Measurements from ENCODE around the gene CCDC107.
A peak's percentile ranks its signal among the peaks of the same experiment; 100 is the strongest.

The CCDC107 gene

GRCh38 chr9:35662437-35662836 is 4.3 kb downstream of the CCDC107 start:
- DNase-seq = no peak

GRCh38 chr9:35664531-35665470 is 6.7 kb downstream of the CCDC107 start, which contains the start of gene ARHGEF39:
ARHGEF39 (minus strand) TSS chr9:35665195; CDS start chr9:35665169, 26 bp downstream.
- DNase-seq = peak; percentile 67 to 80

- no peak for DNase-seq
These were observed 7.4 kb downstream of the CCDC107 start for GRCh38 chr9:35665471-35665818.

DNA sequence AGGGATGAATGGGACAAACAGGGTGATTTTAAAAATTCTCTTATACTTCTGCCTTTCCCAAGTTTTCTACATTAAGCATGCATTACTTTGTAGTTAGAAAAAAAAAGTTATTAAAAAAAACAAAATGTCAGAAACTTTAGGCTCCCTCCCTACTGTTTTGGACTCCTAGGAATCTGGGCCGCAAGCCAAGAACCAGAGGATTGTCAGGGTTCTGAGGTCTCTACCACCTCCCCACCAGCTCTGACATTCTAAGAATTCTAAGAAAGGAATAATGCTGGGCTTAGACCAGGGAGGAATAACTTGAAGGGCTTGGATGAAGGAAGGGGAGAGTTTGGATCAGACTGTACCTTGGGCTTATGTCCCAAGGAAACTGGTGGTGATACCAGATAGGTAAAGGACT is 8.0 kb downstream of the CCDC107 start:
- no peak for DNase-seq

- DNase-seq = no peak
These were observed 8.5 kb downstream of the CCDC107 start for GRCh38 chr9:35666549-35666948.

DNA sequence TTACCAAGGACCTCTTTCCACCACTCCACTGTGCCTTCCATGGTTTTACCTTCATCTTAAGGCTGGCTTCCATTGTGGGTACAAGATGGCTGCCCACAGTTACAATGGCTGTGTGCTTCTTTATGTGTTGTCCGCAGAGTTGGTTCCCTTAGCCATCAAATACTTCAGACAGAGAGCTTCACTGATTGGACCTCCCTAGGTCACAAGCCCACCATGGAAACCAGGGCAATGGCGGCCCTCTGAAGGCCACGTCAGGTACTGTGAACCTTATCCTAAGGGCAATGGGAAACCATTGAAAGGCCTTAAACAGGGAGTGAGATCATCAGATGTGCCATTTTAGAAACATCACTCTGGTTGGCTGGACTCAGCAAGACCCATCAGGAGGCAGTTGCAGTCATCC is 9.8 kb downstream of the CCDC107 start:
- no peak for DNase-seq

DNA sequence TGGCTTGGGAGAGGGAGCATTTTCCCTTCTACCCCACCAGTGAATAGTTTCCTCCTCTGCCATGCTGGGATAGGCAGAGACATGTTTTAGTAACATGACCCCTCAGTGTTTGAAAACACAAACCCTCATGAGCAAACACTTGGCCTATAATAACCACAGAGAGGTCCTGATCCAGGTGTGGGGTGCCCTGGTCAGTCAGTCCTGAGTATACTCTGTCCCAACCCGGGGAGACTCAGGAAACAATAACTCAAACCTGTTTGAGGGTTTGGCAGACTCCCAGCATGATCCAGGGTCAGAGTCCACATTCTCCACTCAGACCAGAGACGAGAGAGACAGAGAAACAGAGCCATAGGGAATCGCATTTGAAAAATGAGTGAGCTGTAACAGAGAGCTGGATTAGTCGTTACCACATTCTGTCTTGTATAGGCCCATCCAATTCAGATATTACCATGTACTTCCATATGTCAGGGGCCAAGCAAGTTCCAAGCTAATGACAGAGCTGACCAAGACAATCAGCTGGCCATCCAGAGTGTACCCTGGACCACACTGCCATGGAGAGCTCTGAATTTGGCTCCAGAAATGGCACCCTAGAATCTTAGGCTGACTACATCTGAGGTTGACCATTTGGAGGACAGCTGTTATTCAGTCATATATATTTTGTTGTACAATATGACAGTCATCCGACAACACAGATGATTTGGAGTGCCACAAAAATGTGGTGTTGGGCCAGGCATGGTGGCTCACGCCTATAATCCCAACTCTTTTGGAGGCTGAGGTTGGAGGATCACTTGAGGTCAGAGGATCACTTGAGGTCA is 11.4 kb downstream of the CCDC107 start:
- DNase-seq = no peak

DNA sequence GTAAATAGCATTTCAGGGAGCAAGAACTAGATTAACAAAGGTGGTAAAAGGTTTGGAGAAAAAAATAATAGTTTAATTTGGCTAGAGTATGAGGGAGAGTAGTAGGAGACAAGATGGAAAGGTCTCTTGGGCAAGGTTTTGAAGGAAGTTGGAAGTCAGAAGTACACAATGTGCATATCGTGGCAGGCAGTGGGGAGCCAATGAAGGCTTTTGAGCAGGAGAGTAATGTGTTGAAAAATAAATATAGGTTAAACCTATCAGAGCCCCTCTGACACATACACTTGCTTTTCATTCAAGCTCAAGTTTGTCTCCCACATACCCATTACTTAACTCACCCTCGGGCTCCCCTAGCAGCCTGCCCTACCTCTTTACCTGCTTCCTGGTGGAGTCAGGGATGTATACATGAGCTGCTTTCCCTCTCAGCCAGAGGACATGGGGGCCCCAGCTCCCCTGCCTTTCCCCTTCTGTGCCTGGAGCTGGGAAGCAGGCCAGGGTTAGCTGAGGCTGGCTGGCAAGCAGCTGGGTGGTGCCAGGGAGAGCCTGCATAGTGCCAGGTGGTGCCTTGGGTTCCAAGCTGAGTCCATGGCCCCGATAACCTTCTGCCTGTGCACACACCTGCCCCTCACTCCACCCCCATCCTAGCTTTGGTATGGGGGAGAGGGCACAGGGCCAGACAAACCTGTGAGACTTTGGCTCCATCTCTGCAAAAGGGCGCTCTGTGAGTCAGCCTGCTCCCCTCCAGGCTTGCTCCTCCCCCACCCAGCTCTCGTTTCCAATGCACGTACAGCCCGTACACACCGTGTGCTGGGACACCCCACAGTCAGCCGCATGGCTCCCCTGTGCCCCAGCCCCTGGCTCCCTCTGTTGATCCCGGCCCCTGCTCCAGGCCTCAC is 15.3 kb downstream of the CCDC107 start, which contains the start of gene CA9:
TSS of gene CA9 (plus strand) at position 797 of the 893 bp plus-strand sequence. CDS start at position 829, 32 bp downstream.
- DNase-seq = no peak

DNA sequence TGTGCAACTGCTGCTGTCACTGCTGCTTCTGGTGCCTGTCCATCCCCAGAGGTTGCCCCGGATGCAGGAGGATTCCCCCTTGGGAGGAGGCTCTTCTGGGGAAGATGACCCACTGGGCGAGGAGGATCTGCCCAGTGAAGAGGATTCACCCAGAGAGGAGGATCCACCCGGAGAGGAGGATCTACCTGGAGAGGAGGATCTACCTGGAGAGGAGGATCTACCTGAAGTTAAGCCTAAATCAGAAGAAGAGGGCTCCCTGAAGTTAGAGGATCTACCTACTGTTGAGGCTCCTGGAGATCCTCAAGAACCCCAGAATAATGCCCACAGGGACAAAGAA is 15.9 kb downstream of the CCDC107 start:
- DNase-seq = no peak

DNA sequence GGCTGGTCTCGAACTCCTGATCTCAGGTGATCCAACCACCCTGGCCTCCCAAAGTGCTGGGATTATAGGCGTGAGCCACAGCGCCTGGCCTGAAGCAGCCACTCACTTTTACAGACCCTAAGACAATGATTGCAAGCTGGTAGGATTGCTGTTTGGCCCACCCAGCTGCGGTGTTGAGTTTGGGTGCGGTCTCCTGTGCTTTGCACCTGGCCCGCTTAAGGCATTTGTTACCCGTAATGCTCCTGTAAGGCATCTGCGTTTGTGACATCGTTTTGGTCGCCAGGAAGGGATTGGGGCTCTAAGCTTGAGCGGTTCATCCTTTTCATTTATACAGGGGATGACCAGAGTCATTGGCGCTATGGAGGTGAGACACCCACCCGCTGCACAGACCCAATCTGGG is 17.1 kb downstream of the CCDC107 start:
- DNase-seq = no peak

DNA sequence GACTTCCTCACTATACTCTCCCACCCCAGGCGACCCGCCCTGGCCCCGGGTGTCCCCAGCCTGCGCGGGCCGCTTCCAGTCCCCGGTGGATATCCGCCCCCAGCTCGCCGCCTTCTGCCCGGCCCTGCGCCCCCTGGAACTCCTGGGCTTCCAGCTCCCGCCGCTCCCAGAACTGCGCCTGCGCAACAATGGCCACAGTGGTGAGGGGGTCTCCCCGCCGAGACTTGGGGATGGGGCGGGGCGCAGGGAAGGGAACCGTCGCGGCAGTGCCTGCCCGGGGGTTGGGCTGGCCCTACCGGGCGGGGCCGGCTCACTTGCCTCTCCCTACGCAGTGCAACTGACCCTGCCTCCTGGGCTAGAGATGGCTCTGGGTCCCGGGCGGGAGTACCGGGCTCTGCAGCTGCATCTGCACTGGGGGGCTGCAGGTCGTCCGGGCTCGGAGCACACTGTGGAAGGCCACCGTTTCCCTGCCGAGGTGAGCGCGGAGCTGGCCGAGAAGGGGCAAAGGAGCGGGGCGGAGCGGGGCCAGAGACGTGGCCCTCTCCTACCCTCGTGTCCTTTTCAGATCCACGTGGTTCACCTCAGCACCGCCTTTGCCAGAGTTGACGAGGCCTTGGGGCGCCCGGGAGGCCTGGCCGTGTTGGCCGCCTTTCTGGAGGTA is 17.8 kb downstream of the CCDC107 start:
- DNase-seq = no peak

GRCh38 chr9:35679091-35679490 is 21.0 kb downstream of the CCDC107 start:
- no peak for DNase-seq

DNA sequence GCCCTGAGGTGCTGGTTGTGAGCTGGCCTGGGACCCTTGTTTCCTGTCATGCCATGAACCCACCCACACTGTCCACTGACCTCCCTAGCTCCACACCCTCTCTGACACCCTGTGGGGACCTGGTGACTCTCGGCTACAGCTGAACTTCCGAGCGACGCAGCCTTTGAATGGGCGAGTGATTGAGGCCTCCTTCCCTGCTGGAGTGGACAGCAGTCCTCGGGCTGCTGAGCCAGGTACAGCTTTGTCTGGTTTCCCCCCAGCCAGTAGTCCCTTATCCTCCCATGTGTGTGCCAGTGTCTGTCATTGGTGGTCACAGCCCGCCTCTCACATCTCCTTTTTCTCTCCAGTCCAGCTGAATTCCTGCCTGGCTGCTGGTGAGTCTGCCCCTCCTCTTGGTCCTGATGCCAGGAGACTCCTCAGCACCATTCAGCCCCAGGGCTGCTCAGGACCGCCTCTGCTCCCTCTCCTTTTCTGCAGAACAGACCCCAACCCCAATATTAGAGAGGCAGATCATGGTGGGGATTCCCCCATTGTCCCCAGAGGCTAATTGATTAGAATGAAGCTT is 21.8 kb downstream of the CCDC107 start:
- DNase-seq = no peak

DNA sequence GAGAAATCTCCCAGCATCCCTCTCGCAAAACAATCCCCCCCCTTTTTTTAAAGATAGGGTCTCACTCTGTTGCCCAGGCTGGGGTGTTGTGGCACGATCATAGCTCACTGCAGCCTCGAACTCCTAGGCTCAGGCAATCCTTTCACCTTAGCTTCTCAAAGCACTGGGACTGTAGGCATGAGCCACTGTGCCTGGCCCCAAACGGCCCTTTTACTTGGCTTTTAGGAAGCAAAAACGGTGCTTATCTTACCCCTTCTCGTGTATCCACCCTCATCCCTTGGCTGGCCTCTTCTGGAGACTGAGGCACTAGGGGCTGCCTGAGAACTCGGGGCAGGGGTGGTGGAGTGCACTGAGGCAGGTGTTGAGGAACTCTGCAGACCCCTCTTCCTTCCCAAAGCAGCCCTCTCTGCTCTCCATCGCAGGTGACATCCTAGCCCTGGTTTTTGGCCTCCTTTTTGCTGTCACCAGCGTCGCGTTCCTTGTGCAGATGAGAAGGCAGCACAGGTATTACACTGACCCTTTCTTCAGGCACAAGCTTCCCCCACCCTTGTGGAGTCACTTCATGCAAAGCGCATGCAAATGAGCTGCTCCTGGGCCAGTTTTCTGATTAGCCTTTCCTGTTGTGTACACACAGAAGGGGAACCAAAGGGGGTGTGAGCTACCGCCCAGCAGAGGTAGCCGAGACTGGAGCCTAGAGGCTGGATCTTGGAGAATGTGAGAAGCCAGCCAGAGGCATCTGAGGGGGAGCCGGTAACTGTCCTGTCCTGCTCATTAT is 22.4 kb downstream of the CCDC107 start:
- DNase-seq = no peak

- no peak for DNase-seq
These were observed 23.4 kb downstream of the CCDC107 start for GRCh38 chr9:35681341-35682002.

DNA sequence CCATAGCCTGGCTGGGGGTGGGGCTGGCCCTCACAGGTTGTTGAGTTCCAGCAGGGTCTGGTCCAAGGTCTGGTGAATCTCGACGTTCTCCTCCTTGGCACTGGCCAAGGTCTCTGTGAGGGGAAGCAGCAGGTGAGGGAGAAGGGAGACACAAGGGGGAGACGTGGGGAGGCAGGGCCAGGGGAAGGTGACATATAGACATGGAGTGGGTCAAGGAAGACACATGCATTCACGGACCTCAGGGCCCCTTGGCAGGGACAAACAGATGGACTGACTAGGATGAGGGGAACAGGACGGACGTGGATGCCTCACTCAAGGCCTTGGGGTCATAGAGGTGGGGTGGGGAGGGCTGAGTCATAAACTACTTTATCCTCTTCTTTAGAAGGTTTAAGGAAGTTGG is 24.0 kb downstream of the CCDC107 start:
- DNase-seq = no peak

DNA sequence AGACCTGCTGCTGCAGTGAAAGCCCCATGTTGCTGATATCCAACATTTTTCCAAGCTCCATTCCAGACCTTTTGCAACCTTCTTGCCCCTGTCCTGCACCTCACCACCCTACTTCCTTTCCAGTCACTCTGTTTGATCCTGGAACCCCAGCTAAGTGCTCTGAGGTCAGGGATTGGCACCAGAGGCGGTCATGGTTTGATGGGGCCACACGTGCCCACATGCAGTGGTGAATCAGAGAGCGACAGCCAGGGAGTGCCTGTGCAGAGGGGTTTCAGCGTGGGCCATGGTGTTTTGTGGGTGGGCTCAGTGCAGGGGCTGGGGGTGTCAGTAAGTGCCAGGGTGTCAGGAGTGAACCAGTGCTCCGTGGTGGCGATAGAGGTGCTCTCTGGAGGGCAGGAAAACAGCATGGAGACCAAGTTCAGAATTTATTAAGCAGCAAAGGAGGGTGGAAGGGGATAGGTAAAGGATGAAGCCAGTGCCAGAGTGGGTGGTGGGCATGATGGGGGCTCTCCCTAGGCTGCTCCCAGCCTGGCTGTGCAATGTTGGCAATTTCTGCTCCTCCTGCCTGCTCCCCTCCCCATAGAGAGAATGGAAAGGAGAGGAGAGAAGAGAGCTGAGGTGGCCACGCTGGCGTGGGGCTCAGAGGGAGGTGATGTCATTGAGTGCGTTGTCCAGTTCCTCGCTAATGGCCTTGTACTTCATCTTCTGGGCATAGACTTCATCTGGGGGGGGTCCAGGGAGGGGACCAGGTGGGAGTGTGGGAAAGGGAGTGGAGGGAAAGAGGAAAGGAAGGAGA is 24.6 kb downstream of the CCDC107 start:
- DNase-seq = no peak

- no peak for DNase-seq
These were observed 25.2 kb downstream of the CCDC107 start for GRCh38 chr9:35683323-35683722.

- no peak for DNase-seq
These were observed 26.8 kb downstream of the CCDC107 start for GRCh38 chr9:35684921-35685320.

- no peak for DNase-seq
These were observed 27.4 kb downstream of the CCDC107 start for GRCh38 chr9:35685506-35685905.

Data from inflammatory macrophage treated with lipopolysaccharide for 1 hour (primary cell).